ENCODE measurements around the gene ERGIC2. TPM values are rescaled to one million over a fixed set of nuclear protein-coding genes. Genes with fewer than 3 reads are reported as not detected.

ERGIC2 gene
- polyA plus RNA-seq (2013, experiment 1 of 4) = 55.2 TPM
- polyA plus RNA-seq (2013, experiment 2 of 4) = 54.1 TPM
- polyA plus RNA-seq (2013, experiment 3 of 4) = 56.1 TPM
- 51.3 TPM for polyA plus RNA-seq (2013, experiment 4 of 4)

GRCh38 chr12:29380536-29381523 is at the start of gene ERGIC2:
TSS of gene ERGIC2 (minus strand) at chr12:29381172. CDS start at chr12:29371633, 9,539 bp downstream.
- Histone ChIP-seq H3K9me3 (ENCODE audit: control insufficient read depth, low read length) (no peaks in the 10 kb centered on the region), H3K4me3 (ENCODE audit: insufficient read depth, low read depth, low read length) (peak within 1 kb of the TSS; percentile 94), H3K36me3 (ENCODE audit: control insufficient read depth, insufficient read depth, low read length) (no peaks in the 10 kb centered on the region), H3K27ac (ENCODE audit: insufficient read depth, low read depth, low read length, poor library complexity, severe bottlenecking) (peak within 1 kb of the TSS; percentile 85), H3K27me3 (ENCODE audit: control insufficient read depth, insufficient read depth, low read length, poor library complexity, severe bottlenecking) (no peaks in the 10 kb centered on the region), H3K4me1 (ENCODE audit: control insufficient read depth, insufficient read depth, low read length) (no peaks in the 10 kb centered on the region)
- 0% methylated on average over 55 of the region's 55 CpGs for WGBS, 2 experiments

DNA sequence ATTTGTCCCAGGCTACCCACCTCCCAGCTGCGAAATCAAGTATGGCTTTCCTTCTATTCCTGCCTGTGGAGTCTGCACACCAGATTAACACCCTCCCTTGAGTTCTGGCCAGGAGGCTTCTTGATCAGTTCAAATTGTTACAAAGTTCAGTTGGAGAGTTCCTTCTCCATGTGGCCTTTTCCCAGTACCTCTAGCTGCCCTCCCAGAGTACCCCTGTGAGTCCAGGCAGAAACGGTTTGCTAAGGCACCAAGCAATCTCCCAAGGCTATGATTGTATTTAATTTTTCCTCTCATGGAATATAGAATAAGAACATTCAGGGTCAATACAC is 49.7 kb upstream of the ERGIC2 start:
- no peaks in the 10 kb centered on the region for H3K36me3 ChIP-seq (ENCODE audit: control insufficient read depth, insufficient read depth, low read length)
- WGBS, 2 experiments = 90 to 94% methylated on average over 2 of the region's 2 CpGs
- peaks cover 5% of the 10 kb centered on the region for H3K4me1 ChIP-seq (ENCODE audit: control insufficient read depth, insufficient read depth, low read length)
- H3K9me3 ChIP-seq (ENCODE audit: control insufficient read depth, low read length) = no peaks in the 10 kb centered on the region
- no peaks in the 10 kb centered on the region for H3K27me3 ChIP-seq (ENCODE audit: control insufficient read depth, insufficient read depth, low read length, poor library complexity, severe bottlenecking)
- H3K27ac ChIP-seq (ENCODE audit: insufficient read depth, low read depth, low read length, poor library complexity, severe bottlenecking) = no peak overlapping the region
- no peak overlapping the region for H3K4me3 ChIP-seq (ENCODE audit: insufficient read depth, low read depth, low read length)

DNA sequence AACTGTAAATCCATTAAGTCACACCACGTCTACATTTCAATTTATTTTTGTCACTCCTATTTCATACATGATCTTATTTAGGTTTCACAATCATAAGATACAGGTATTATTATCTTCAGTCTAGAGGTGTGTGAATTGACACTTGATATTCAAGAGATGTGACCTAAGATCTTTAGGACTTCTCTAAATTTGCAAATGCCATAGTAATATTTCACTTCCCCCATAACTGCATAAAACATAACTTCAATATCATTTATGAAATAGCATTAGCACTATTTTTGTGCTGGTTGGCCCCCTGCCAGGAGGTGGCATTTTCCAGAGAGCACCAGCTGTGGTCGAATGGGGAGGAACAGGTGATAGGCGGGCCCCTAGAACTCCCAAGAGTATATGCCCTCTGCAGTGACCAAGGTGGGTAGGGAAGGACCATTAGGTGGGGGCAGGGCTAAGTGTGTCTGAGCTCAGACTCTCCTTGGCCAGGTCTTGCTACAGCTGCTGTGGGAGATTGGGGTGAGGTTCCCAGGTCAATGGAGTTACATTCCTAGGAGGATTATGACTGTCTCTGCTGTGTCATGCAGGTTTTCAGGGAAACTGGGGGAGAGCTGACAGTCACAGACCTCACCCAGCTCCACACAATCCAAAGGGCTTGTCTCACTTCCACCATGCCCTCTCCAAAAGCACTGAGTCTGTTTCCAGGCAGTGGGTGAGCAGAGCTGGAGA is 49.2 kb upstream of the ERGIC2 start:
- Histone ChIP-seq H3K4me3 (ENCODE audit: insufficient read depth, low read depth, low read length) (no peak overlapping the region), H3K27me3 (ENCODE audit: control insufficient read depth, insufficient read depth, low read length, poor library complexity, severe bottlenecking) (no peaks in the 10 kb centered on the region), H3K4me1 (ENCODE audit: control insufficient read depth, insufficient read depth, low read length) (peaks cover 5% of the 10 kb centered on the region), H3K27ac (ENCODE audit: insufficient read depth, low read depth, low read length, poor library complexity, severe bottlenecking) (no peak overlapping the region), H3K9me3 (ENCODE audit: control insufficient read depth, low read length) (no peaks in the 10 kb centered on the region), H3K36me3 (ENCODE audit: control insufficient read depth, insufficient read depth, low read length) (no peaks in the 10 kb centered on the region)
- WGBS, 2 experiments = 93 to 95% methylated on average over 3 of the region's 3 CpGs

DNA sequence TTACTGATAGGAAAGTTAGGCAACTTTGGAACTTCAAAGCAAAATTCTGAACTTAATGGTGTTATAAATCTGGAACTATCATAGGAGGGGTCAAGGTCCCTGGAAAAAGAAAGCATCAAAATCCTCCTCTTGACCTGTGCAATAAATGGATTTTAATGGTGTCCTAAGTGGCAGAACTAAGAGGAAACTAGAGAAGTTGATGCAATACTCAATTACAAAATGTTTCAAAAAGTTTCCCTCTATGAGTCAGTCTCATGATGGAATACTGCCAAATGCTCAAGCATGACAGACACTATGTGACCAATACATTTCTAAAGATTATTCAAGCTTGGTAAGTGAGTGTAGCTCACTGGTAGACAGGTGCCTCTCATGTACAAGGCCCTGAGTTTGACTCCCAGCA is 47.7 kb upstream of the ERGIC2 start:
- Histone ChIP-seq H3K36me3 (ENCODE audit: control insufficient read depth, insufficient read depth, low read length) (no peaks in the 10 kb centered on the region), H3K9me3 (ENCODE audit: control insufficient read depth, low read length) (no peaks in the 10 kb centered on the region), H3K4me1 (ENCODE audit: control insufficient read depth, insufficient read depth, low read length) (peaks cover 5% of the 10 kb centered on the region), H3K4me3 (ENCODE audit: insufficient read depth, low read depth, low read length) (no peak overlapping the region), H3K27ac (ENCODE audit: insufficient read depth, low read depth, low read length, poor library complexity, severe bottlenecking) (no peak overlapping the region), H3K27me3 (ENCODE audit: control insufficient read depth, insufficient read depth, low read length, poor library complexity, severe bottlenecking) (no peaks in the 10 kb centered on the region)

- Histone ChIP-seq H3K4me1 (ENCODE audit: control insufficient read depth, insufficient read depth, low read length) (peaks cover 5% of the 10 kb centered on the region), H3K27me3 (ENCODE audit: control insufficient read depth, insufficient read depth, low read length, poor library complexity, severe bottlenecking) (no peaks in the 10 kb centered on the region), H3K27ac (ENCODE audit: insufficient read depth, low read depth, low read length, poor library complexity, severe bottlenecking) (no peak overlapping the region), H3K4me3 (ENCODE audit: insufficient read depth, low read depth, low read length) (no peak overlapping the region), H3K36me3 (ENCODE audit: control insufficient read depth, insufficient read depth, low read length) (no peaks in the 10 kb centered on the region), H3K9me3 (ENCODE audit: control insufficient read depth, low read length) (no peaks in the 10 kb centered on the region)
- 83 to 87% methylated on average over 4 of the region's 4 CpGs for WGBS, 2 experiments
Measured at GRCh38 chr12:29427964-29428363, 47.0 kb upstream of the ERGIC2 start.

DNA sequence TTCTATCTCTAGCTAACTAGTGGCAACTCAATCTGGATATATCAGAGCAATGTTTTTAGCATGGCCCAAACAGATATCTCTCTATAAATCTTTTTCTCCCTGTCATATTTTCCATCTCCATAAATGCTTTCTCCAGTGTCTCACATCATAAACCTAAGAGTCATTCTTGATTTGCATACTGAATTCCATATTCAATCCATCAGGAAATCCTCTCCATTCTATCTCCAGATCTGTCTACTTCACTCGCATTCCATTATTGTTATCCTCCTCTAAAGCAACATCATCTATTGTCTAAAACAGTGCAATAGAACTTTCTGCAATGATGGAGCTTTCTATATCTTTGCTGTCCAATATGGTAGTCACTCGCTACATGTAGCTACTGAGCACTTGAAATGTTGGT is 45.5 kb upstream of the ERGIC2 start:
- no peaks in the 10 kb centered on the region for H3K9me3 ChIP-seq (ENCODE audit: control insufficient read depth, low read length)
- H3K4me1 ChIP-seq (ENCODE audit: control insufficient read depth, insufficient read depth, low read length) = peaks cover 5% of the 10 kb centered on the region
- no peak overlapping the region for H3K27ac ChIP-seq (ENCODE audit: insufficient read depth, low read depth, low read length, poor library complexity, severe bottlenecking)
- H3K4me3 ChIP-seq (ENCODE audit: insufficient read depth, low read depth, low read length) = no peak overlapping the region
- H3K27me3 ChIP-seq (ENCODE audit: control insufficient read depth, insufficient read depth, low read length, poor library complexity, severe bottlenecking) = no peaks in the 10 kb centered on the region
- H3K36me3 ChIP-seq (ENCODE audit: control insufficient read depth, insufficient read depth, low read length) = no peaks in the 10 kb centered on the region
- 99 to 100% methylated on average over 1 to 2 of the region's 2 CpGs for WGBS, 2 experiments

- peaks cover 5% of the 10 kb centered on the region for H3K4me1 ChIP-seq (ENCODE audit: control insufficient read depth, insufficient read depth, low read length)
Measured at GRCh38 chr12:29425722-29426121, 44.8 kb upstream of the ERGIC2 start.

DNA sequence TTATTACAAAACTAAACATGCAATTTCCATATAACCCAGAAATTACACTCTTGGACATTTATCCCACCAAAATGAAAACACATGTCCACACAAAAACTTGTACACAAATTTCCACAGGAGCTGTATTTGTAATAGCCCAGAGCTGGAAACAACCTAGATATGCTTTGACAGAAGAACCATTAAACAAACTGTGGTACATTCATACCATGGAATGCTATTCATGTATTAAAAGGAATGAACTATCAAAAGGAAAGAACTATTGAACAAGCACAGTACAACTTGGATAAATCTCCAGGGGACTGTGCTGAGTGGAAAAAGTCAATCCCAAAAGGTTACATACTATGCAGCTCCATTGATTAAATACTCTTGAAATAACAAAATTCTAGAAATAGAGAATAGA is 35.8 kb upstream of the ERGIC2 start:
- Histone ChIP-seq H3K27ac (ENCODE audit: insufficient read depth, low read depth, low read length, poor library complexity, severe bottlenecking) (no peak overlapping the region), H3K4me1 (ENCODE audit: control insufficient read depth, insufficient read depth, low read length) (no peaks in the 10 kb centered on the region), H3K4me3 (ENCODE audit: insufficient read depth, low read depth, low read length) (no peak overlapping the region), H3K9me3 (ENCODE audit: control insufficient read depth, low read length) (no peaks in the 10 kb centered on the region), H3K27me3 (ENCODE audit: control insufficient read depth, insufficient read depth, low read length, poor library complexity, severe bottlenecking) (no peaks in the 10 kb centered on the region), H3K36me3 (ENCODE audit: control insufficient read depth, insufficient read depth, low read length) (no peaks in the 10 kb centered on the region)

More at GRCh38 chr12:29425722-29426121, 44.8 kb upstream of the ERGIC2 start:
- no peak overlapping the region for H3K27ac ChIP-seq (ENCODE audit: insufficient read depth, low read depth, low read length, poor library complexity, severe bottlenecking)
- whole genome bisulfite sequencing, 2 experiments = 87 to 89% methylated on average over 1 to 2 of the region's 2 CpGs
- H3K4me3 ChIP-seq (ENCODE audit: insufficient read depth, low read depth, low read length) = no peak overlapping the region
- H3K27me3 ChIP-seq (ENCODE audit: control insufficient read depth, insufficient read depth, low read length, poor library complexity, severe bottlenecking) = no peaks in the 10 kb centered on the region
- H3K9me3 ChIP-seq (ENCODE audit: control insufficient read depth, low read length) = no peaks in the 10 kb centered on the region
- no peaks in the 10 kb centered on the region for H3K36me3 ChIP-seq (ENCODE audit: control insufficient read depth, insufficient read depth, low read length)

DNA sequence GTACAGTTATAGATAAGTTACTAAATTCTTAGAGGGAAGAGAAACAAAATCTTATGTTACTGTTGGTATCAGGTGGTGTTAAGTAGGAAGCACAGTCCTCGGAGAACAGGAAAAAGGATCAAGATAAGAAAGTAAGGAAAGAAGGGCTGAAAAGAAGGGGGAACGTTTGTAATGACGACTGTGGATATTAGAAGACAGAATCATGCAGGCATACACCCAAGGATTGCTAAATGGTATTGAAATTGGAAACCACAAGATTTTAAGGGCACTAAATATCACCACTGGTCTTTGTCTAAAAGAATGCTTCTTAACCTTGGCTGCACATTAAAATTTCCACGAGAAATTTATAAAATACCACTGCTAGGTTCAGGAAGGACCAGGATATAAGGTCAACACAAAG is 34.1 kb upstream of the ERGIC2 start:
- no peak overlapping the region for H3K27ac ChIP-seq (ENCODE audit: insufficient read depth, low read depth, low read length, poor library complexity, severe bottlenecking)
- no peaks in the 10 kb centered on the region for H3K36me3 ChIP-seq (ENCODE audit: control insufficient read depth, insufficient read depth, low read length)
- H3K4me1 ChIP-seq (ENCODE audit: control insufficient read depth, insufficient read depth, low read length) = no peaks in the 10 kb centered on the region
- H3K4me3 ChIP-seq (ENCODE audit: insufficient read depth, low read depth, low read length) = no peak overlapping the region
- H3K27me3 ChIP-seq (ENCODE audit: control insufficient read depth, insufficient read depth, low read length, poor library complexity, severe bottlenecking) = no peaks in the 10 kb centered on the region
- H3K9me3 ChIP-seq (ENCODE audit: control insufficient read depth, low read length) = no peaks in the 10 kb centered on the region
- 76 to 78% methylated on average over 4 of the region's 4 CpGs for WGBS, 2 experiments

DNA sequence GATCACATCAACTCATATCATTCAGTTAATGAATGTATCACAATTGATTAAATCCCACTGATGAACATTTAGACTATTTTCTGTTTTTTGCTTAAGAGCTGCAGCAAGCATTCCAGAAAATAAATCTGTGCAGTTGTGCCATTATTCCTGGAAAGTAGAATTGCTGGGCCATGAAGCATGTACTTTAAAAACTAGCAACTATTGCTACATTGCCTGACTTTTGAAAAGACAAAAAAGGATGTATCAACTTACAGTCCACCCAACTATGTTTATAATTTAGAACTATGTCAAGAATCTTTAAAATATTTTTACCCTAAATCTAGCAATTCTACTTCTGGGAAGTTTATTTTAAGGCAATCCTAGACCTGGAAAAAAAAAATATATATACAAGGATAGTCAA is 33.4 kb upstream of the ERGIC2 start:
- Histone ChIP-seq H3K36me3 (ENCODE audit: control insufficient read depth, insufficient read depth, low read length) (no peaks in the 10 kb centered on the region), H3K27ac (ENCODE audit: insufficient read depth, low read depth, low read length, poor library complexity, severe bottlenecking) (no peak overlapping the region), H3K4me3 (ENCODE audit: insufficient read depth, low read depth, low read length) (no peak overlapping the region), H3K9me3 (ENCODE audit: control insufficient read depth, low read length) (no peaks in the 10 kb centered on the region), H3K4me1 (ENCODE audit: control insufficient read depth, insufficient read depth, low read length) (no peaks in the 10 kb centered on the region), H3K27me3 (ENCODE audit: control insufficient read depth, insufficient read depth, low read length, poor library complexity, severe bottlenecking) (no peaks in the 10 kb centered on the region)

All from ectodermal cell (in vitro differentiated cells).